ENCODE results near the gene FANCC.

FANCC gene

DNA sequence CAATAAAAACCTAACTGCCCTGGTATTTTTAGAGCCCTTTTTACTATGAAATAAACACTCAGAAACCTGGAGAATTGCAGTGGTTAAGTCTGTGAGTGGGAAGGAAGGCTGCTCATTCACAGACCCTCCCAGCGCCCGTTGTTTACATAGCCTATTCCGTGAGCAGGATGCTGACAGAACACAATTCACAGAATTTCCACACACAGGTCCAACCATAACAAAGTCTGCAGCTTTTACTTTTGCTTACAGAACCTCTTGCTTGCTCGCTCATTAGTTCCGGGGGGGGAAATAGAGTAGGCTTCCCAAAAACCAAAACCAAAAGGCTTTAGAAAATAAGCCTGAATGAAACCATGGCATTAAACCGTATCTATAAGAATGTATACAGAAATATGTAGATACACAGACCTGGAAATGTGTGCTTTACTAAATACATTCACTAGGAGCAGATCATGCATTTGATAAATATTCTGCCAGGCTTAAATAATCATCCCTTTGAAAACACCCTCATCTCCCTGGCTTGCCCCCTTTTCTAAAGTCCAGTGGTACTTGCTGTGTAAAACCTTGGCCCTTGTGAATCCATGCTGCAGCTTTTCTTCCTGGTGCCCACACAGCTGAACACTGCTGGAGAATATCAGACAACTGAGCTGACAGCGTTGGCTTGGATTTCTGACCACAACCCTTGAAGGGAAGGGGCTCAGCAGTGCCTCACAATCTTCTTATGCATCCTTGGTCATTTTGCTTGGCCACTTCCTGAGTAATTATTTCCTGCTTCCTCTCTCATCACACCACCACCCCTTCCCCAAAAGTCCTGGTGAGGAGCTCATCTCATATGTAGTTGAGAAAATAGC is 128.0 kb downstream of the FANCC start:
- peak; percentile 32 for DNase-seq (ENCODE audit: low read depth)

GRCh38 chr9:95188459-95188858 is 129.1 kb downstream of the FANCC start:
- DNase-seq (ENCODE audit: low read depth) = no peak

DNA sequence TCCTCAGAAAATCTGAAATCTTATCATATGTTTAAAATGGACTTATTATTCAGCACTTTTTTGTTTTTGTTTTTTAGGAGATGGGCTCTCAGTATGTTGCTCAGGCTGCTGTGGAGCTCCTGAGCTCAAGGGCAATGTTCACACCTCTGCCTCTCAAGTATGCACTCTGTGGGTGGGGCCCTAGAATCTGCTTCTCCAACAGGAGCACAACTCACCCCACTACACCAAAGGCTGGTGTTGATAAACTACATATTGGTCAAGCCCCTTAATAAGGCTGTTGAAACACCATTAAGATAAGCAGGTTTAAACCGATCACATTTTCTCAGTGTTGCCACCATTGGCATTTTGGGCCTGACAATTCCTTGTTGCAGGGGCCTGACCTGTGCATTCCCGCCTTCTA is 131.6 kb downstream of the FANCC start:
- DNase-seq (ENCODE audit: low read depth) = no peak

- no peak for DNase-seq (ENCODE audit: low read depth)
Observed at GRCh38 chr9:95182854-95183563, 134.5 kb downstream of the FANCC start.

GRCh38 chr9:95181835-95182234 is 135.7 kb downstream of the FANCC start:
- DNase-seq (ENCODE audit: low read depth) = no peak

- peak; percentile 58 for DNase-seq (ENCODE audit: low read depth)
Observed at GRCh38 chr9:95181226-95181818, 136.2 kb downstream of the FANCC start.

GRCh38 chr9:95177617-95178016 is 139.9 kb downstream of the FANCC start:
- no peak for DNase-seq (ENCODE audit: low read depth)

DNA sequence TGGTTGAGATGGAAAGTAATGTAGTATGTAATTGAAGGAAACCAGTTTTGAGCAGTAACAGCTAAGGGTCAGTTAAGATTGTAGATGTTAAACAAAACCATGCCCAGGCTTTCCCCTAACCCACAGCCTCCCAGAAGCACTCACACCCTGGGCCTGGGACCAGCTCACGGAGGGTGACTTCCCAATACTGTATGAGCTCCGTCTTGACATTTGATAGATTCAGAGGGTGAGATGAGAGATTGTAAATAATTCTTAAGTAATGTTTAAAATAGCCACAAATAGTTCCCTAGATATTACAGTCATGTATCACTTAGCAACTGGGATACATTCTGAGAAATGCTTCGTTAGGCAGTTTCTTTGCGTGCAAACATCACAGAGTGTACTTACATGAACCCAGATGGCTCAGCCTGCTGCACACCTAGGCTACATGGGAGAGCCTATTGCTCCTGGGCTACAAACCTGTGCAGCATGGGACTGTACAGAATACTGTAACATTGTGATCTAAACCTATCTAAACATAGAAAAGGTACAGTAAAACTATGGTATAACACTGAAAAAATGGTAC is 140.7 kb downstream of the FANCC start:
- DNase-seq (ENCODE audit: low read depth) = no peak

- no peak for DNase-seq (ENCODE audit: low read depth)
Observed at GRCh38 chr9:95175523-95175922, 142.0 kb downstream of the FANCC start.

DNA sequence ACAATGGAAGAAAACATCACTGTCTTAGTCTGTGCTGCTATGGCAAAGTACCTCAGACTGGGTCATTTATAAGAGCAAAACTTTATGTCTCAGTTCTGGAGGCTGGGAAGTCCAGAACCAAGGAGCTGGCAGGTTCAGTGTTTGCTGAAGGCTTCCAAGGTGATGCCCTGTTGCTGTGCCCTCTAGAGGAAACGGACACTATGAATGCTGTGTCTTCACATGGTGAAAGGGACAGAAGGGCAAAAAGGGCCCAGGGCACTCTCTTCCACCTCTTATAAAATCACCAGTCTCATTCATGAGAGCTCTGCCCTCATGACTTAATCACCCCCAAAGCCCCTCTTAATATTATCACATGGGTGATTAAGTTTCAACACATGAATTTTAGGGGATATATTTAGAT is 143.5 kb downstream of the FANCC start:
- DNase-seq (ENCODE audit: low read depth) = no peak

GRCh38 chr9:95171596-95171995 is 145.9 kb downstream of the FANCC start:
- DNase-seq (ENCODE audit: low read depth) = no peak

- DNase-seq (ENCODE audit: low read depth) = peak; percentile 30
Observed at GRCh38 chr9:95171001-95171400, 146.5 kb downstream of the FANCC start.

DNA sequence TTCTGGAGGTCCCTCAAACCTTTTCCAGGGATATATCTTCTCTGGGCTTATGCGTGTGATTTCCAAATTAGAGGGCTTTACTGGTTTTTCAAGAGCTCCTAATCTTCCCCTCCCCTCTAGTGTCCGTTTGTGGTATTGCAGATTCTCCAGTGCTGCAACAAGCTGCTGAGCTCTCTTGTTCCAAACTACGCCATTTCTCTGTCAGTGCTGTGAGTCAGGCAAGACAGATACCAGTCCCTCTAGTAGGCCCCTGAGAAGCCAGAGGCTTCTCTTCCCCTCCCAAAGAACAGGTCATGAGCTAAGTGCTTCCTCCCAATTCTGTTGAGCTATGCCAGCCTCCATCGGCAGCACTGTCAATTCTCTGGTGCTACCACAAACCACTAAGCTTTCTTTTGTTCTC is 149.5 kb downstream of the FANCC start:
- peak; percentile 92 for DNase-seq (ENCODE audit: low read depth)

DNA sequence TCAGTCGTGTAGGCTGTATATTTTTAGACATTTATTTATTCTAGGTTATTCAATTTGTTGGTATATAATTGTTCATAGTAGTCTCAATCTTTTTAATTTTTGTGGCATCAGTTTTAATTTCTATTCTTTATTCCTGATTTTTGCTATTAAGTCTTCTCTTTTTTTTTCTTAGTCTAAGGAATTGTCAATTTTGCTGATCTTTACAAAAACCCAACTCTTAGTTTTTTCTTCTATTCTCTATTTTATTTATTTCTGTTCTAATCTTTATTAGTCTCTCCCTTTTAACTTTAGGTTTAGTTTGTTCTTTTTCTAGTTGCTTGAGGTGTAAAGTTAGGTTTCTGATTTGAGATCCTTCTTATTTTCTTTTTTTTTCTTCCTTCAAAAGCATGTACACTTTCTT is 152.5 kb downstream of the FANCC start:
- no peak for DNase-seq (ENCODE audit: low read depth)

DNA sequence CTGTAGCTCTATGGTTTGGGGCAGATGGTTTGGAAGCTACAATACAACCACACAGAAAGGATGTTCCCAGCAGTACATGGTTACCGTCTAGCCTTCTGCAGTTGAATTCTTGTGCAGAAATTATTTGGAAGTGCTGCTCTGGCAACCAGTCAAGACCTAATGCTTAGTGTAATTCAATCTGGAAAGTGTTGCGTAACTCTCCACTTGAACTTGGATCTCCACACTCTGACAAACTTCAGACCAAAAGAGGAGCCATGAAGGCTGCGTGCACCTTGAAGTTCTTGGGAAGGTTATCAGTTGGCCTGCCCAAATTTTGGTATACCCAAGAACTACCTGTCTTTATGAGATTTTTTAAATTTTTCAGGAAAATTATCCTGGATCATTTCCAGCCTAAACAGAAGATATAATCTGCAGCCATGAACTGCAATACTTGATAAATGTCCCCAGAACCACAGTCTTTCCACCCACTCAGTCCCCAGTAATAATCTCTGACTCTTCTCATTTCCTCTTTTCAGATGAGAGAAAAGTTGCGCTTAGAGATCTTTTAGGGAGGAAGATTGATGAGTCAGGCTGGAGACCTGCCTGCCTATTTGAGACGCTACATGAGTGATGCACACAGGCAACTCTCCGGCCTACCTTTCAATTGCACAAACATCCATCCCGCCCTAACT is 159.9 kb downstream of the FANCC start:
- peak; percentile 25 for DNase-seq (ENCODE audit: low read depth)

- no peak for DNase-seq (ENCODE audit: low read depth)
Observed at GRCh38 chr9:95156074-95156473, 161.4 kb downstream of the FANCC start.

- DNase-seq (ENCODE audit: low read depth) = no peak
Observed at GRCh38 chr9:95155220-95155619, 162.3 kb downstream of the FANCC start.

DNA sequence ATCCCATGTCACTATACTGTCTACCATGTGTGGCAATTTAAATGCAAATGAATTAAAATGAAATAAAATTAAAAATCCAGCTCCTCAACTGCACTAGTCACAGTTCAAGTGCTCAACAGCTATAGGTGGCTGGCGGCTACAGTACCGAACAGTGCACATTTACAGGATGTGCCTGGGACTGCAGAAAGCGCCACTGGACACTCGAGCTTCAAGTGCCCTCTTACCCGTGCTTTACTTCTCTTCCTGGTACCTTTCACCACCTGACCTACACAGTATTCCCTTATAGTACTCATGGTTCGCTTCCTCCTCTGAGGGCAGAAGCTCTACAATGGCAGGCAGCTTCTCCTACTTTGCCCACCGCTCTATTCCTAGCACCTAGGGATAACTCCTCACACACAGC is 166.6 kb downstream of the FANCC start:
- DNase-seq (ENCODE audit: low read depth) = no peak

- no peak for DNase-seq (ENCODE audit: low read depth)
Observed at GRCh38 chr9:95148208-95148520, 169.3 kb downstream of the FANCC start.

DNA sequence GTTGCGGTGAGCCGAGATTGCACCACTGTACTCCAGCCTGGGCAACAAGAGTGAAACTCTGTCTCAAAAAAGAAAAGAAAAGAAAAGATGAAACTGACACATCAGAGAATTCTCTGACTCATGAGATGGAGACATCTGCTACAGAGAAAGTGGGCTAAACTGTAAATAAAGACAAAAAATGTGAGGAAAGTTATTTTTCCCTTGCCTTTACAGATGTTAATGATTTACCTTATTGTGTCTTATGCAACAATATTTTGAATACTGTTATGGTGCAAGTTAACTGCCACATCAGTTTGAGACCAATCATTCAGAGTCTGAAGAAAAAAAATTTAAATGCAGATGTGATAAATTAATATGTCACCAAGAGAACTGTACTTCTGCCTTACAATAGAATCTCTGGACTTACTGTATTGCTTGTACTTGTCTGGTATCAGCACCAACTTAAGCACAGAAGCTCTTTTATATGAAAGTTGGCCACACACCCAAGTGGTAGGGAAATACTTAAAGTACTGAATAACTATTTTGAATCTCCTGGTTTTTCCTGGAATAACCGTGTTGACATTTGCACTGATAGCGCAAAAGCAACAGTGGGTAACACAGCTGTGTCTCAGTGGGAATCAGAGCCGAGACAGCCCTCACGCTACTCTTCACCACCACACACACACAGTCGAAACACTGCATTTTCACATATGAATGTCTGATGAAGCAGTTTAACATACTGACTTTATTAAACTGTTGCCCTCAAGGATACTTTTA is 169.9 kb downstream of the FANCC start:
- no peak for DNase-seq (ENCODE audit: low read depth)

Data from ELR (cell line).